GM18505 (cell line): ENCODE results near the gene CAPZB.

Experiments
- ATAC-seq: cut with Tn5 transposase; IDR thresholded peaks from one replicate; pipeline ENCODE4 v1.9.1; 2021; ENCODE audit not compliant: unreplicated experiment
- POLR2A ChIP-seq: IDR thresholded peaks from 4 replicates; pipeline ENCODE4 v1.6.1; 2011; ENCODE audit warnings: borderline replicate concordance; ENCODE audit not compliant: insufficient read depth, insufficient read length; ENCODE audit errors: extremely low read depth

The CAPZB gene

DNA sequence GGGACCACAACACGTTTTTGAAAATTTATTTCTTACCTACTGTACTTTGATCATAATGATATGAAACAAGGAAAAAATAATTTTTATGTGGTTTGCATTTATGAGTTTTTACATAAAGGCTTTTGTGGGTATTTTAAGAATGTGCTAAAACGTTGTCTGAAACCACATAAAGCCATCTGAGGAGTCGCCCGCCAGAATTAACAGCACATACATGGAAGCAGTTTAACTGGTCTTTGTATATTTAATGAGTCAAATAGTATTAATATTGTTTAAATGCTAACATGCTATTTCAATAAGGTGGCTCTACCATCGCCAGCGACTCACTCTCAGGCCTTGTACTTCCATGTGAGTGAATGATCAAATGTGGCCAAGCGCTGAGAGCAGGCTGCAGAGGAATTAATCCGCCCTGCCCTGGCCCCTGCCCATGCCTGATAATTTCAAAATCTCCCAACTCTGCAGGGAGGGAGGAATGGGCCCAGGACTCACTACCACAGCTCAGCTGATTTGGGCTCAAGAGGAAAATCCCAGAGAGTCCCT lies 123.7 kb downstream of the CAPZB start:
- TF ChIP-seq POLR2A, result no peak

GRCh38 chr1:19360843-19361610 lies 124.3 kb downstream of the CAPZB start:
- TF ChIP-seq POLR2A, result no peak
- no peak for ATAC-seq

More for the DNA sequence above, 123.7 kb downstream of the CAPZB start:
- no peak for ATAC-seq

DNA sequence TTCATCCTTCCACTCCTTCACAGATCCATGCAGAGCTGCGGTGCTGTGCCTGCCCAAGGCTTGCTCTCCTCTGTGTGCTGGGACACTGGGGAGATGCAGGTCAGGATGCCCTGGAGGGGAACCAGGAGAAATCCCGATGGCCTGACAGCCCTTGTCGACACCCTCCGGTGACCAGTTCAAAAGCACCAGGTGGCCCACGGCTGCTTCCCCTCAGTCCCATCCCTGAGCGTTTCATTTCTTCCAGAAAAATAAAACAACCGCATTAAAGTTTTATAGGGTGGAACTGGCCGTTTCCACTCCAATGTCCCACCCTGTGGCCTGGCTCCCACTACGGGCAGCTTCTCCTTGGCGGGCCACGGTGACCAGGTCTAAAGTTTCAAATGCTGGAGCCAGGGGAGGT lies 124.9 kb downstream of the CAPZB start:
- no peak for TF ChIP-seq POLR2A
- no peak for ATAC-seq

DNA sequence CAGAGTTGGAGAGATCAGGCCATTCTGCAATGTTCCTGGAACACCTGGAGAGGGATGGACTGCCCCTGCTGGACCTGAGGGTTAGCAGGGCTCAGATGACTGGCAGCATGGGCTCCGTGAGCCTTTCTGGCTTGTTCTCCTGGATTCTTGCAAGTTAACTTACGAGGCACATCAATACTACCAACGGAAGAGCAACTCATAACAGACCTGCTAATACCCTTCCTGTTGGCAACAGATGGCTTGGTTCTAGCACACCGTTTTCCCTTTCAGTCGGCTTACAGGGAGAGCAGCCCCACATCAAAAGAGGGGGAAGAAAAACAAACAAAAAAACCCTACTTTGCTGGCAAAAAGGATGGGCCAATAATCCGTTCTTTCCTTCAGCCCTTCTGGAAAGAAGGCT lies 125.3 kb downstream of the CAPZB start:
- ATAC-seq, result no peak
- TF ChIP-seq POLR2A, result no peak

DNA sequence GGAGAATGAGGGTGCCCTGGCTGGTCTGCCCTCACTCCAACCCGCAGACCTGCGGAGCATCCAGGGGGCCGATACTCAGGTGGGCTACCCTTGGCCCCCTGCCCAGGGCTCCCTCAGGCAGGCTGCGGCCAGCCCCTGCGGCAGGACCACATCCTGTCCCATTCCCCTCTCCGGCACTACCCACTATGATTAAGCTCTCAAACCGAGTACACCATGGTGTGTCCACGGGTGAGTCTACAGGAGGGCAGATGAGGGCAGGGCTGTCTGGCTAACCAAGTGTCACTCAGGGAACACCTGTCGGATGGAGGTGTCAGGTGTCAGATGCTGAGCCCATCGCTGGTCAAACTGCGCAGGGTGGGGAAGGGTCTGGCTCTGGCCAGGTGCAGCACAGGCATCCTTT lies 126.0 kb downstream of the CAPZB start:
- no peak for TF ChIP-seq POLR2A
- no peak for ATAC-seq

DNA sequence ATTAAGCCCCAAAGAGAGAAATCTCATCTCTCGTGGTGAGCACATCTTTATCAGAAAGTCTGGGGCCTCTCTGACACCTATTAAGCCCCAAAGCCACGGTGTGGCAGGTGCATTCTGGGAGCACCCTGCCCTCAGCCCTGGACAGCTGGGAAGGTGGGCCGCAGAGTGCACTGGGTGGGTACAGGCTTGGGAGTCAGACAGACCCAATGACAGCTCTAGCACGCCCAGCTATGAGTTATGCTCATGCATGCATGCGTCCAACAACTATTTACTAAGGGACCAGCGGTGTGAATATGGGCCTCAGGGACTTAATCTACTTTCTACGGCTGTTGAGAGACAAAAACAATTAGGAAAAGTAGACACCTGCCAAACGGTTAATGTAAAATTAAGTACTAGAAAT lies 126.6 kb downstream of the CAPZB start:
- no peak for ATAC-seq
- no peak for TF ChIP-seq POLR2A

DNA sequence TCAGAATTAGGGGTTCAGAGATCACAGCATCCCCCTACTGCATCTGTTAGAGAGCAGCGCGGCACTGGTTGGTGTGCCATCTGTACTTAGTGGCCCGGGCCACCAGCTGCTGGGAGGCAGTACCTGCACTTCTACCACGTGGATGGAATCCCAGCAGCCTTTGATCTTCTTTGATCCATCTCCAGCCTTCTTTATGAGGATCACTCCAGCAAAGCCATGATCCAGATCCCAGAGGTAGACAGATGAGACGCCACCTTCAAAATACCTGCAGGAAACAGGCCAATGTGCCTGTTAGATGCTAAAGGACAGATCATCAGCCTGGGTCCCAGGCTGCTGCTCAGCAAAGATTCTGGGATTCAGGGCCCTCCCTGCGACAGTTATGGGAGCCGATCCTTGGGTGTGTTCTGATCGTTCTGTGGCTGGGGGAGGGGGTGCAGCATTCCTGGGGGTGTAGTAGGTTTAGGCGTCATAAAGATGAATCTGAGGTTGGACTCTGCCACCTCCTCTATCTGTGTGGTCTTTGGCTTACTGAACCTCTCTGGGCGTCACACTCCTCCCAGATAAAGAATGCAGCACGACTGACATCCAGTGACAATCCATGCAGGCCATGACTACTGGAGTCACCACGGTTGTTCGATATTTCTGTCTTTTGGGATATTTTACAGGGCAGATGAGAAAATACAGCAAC lies 127.9 kb downstream of the CAPZB start:
- ATAC-seq, result no peak
- no peak for TF ChIP-seq POLR2A

DNA sequence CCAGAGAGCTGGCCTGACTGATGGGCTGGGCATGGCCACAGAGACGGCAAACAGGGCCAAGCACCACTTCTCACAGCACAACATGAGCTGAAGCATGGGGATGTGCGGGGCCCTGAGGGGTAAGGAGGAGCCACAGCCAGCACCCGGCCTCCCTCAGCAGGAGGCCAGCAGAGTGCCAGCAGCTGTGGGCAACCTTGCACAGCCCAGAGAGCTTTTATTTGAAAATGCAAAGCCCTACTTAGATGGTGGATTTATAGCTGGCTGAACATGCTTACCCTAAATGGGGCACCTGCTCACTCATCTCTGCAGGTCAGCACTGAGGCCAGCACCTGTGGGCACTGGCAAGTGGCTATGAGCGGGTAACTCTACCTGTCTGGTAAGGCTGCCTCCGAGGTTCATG lies 129.1 kb downstream of the CAPZB start:
- no peak for TF ChIP-seq POLR2A

DNA sequence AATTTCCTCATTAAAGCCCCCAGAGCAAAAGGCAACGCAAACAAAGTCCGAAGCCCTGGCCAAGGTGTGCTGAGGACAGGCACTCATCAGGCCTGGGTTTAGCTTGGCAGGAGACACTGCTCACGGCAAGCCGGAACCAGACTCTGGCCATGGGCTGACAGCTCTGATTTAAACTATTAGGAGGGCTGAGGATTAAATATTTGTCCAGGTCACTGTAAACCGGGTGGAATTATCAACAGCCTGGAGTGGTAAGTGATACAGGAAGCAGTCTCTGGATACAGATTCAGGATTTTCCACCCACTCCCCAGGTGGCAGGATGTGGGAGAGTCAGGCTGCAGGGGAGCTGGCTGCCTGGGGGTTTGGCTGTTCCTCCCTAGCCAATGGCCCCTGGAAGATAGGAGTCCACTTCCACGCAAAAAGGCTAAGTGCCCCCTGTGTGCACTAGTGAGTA lies 130.8 kb downstream of the CAPZB start:
- TF ChIP-seq POLR2A, result no peak
- no peak for ATAC-seq

More for the DNA sequence above, 129.1 kb downstream of the CAPZB start:
- no peak for ATAC-seq

DNA sequence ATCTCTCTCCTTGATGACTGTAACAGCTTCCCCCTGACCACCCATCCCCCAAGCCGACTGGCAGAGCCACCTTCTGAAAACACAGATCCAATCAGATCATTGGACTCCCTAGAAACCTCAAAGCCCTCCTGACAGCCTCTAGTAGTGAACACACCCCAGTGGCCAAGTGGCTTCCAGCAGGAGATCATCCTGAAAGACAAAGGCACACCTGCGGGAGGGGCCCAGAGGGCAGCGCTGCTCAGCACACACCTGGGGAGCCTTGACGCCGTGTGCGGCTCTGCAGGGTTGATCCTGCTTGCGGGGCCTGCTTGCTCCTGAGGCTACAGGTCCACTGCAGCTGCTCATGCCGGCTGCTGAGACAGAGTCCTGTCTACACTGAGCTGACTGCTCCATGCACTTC lies 131.7 kb downstream of the CAPZB start:
- no peak for ATAC-seq
- no peak for TF ChIP-seq POLR2A

DNA sequence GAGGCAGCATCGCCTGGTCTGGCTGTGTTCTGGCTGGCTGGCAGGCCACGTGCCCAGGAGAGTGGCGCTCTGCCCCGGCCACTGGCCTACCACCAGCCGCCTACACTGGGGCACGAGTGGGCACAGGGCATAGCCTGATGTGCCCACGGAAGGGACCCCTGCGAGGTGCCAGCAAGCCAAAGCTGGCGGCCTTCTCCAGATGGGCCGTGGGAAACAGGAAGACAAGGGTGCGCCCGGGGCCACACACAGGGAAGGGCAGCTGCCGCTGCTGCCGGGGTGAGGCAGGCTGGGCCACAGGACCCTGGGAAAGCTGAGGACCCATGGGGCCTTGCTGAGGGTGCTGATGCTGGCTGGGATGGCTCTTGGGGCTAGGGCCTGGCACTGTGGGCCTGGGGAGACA lies 132.5 kb downstream of the CAPZB start:
- ATAC-seq, result no peak
- no peak for TF ChIP-seq POLR2A

GRCh38 chr1:19351873-19352272 lies 133.5 kb downstream of the CAPZB start:
- ATAC-seq, result no peak
- no peak for TF ChIP-seq POLR2A

DNA sequence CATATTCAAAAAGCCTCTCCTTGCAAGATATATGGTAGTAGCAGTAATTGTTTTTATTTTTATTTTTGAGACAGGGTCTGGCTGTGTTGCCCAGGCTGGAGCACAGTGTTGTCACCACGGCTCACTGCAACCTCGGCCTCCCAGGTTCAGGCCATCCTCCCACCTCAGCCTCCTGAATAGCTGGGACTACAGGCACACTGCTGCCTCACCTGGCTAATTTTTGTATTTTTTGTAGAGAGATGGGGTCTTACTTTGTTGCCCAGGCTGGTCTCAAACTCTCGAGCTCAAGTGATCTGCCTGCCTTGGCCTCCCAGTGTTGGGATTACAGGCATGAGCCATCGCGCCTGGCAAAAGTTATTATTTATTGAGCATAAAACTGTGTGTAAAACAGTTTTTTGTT lies 134.8 kb downstream of the CAPZB start:
- ATAC-seq, result no peak

GRCh38 chr1:19349999-19350398 lies 135.3 kb downstream of the CAPZB start:
- ATAC-seq, result no peak
- no peak for TF ChIP-seq POLR2A

More for the DNA sequence above, 134.8 kb downstream of the CAPZB start:
- no peak for TF ChIP-seq POLR2A
